Uterus (tissue), 4 donors: ENCODE data around the gene LRRC3. TPM values are rescaled to one million over a fixed set of nuclear protein-coding genes. Genes with fewer than 3 reads are reported as not detected.

Experiments
- DNase-seq, 2 donors: peaks; one replicate each; pipeline ENCODE4 v3.0.0-alpha.2; 2019 to 2020
- H3K27ac ChIP-seq, 2 donors: fragments of 200-600 bp; sonication (generic); 1 replicate in 1 of 2; 2 replicates in 1 of 2; pipeline ENCODE4 v1.5.1; 2016 to 2018
- H3K27me3 ChIP-seq, 2 donors: fragments of 200-600 bp; sonication (generic); one replicate each; pipeline ENCODE4 v1.5.1; 2018 to 2019; ENCODE audit warnings: control low read depth in 1 of 2
- H3K36me3 ChIP-seq, 2 donors: fragments of 200-600 bp; sonication (generic); one replicate each; pipeline ENCODE4 v1.5.1; 2019; ENCODE audit warnings: control low read depth in 1 of 2
- H3K4me1 ChIP-seq, 2 donors: fragments of 200-600 bp; sonication (generic); one replicate each; pipeline ENCODE4 v1.5.1; 2018 to 2019; ENCODE audit warnings: control low read depth in 1 of 2
- H3K4me3 ChIP-seq, 2 donors: fragments of 200-600 bp; sonication (generic); 1 replicate in 1 of 2; 2 replicates in 1 of 2; pipeline ENCODE4 v1.5.1; 2018 to 2019; ENCODE audit warnings: mild to moderate bottlenecking in 1 of 2
- H3K9me3 ChIP-seq, 2 donors: fragments of 200-600 bp; sonication (generic); one replicate each; pipeline ENCODE4 v1.5.1; 2019; ENCODE audit warnings: control low read depth in 1 of 2
- CTCF ChIP-seq, 4 experiments: fragments of 200-600 bp in 2 of 4; fragments of 450-650 bp in 2 of 4; sonication (generic) in 2 of 4; IDR thresholded peaks; one replicate each; pipeline ENCODE4 v1.5.1; 2016 to 2019; ENCODE audit warnings: antibody characterized with exemption in 4 of 4, mild to moderate bottlenecking in 2 of 4, moderate library complexity in 1 of 4
- POLR2A ChIP-seq, 2 donors: fragments of 450-650 bp; IDR thresholded peaks; one replicate each; pipeline ENCODE4 v1.6.1; 2016; ENCODE audit warnings: antibody characterized with exemption in 2 of 2, mild to moderate bottlenecking in 1 of 2, moderate library complexity in 1 of 2
- intact Hi-C: fragments of 100-400 bp; cut with DNase I; formaldehyde crosslinking; loops from one replicate; pipeline ENCODE4 v1.15.1; 2023; ENCODE audit warnings: low total_unique reads
- total RNA-seq, 4 donors: library from RNA; depleted of rRNA in 3 of 4; stranded (reverse); fragments of >200 nt in 3 of 4; gene quantifications; one replicate each; pipeline versions ENCODE4 v1.1.0 to v1.2.4, GENCODE V29; 2014 to 2023
- donor health status: DM: yes; HTN: yes; CAD: no.

Gene LRRC3
- total RNA-seq, 4 donors from 2014 or later: under 0.01 to 2.3 (median 2.3) TPM; not detected in 1

GRCh38 chr21:44421901-44422840, 33.1 kb upstream of the LRRC3 start:
- TF ChIP-seq POLR2A (IDR thresholded peaks at IDR 0.05): no peak
- no peak for TF ChIP-seq CTCF (IDR thresholded peaks at IDR 0.05)
- H3K4me3 ChIP-seq: no peak overlapping the region
- DNase-seq: no peak
- H3K27me3 ChIP-seq: no peaks in the 10 kb centered on the region
- H3K36me3 ChIP-seq: no peaks in the 10 kb centered on the region
- intact Hi-C loops: no loop called here
- no peaks in the 10 kb centered on the region for H3K9me3 ChIP-seq
- no peaks in the 10 kb centered on the region for H3K4me1 ChIP-seq
- no peak overlapping the region for H3K27ac ChIP-seq

- no peaks in the 10 kb centered on the region for H3K4me1 ChIP-seq
- H3K27me3 ChIP-seq: no peaks in the 10 kb centered on the region
- TF ChIP-seq POLR2A (IDR thresholded peaks at IDR 0.05) (no peak), CTCF (IDR thresholded peaks at IDR 0.05) (no peak)
- no peak for DNase-seq
- intact Hi-C loops: no loop called here
- no peaks in the 10 kb centered on the region for H3K36me3 ChIP-seq
- no peak overlapping the region for H3K4me3 ChIP-seq
- no peak overlapping the region for H3K27ac ChIP-seq
- no peaks in the 10 kb centered on the region for H3K9me3 ChIP-seq
These were observed 31.9 kb upstream of the LRRC3 start for GRCh38 chr21:44423312-44423821.

GRCh38 chr21:44423941-44424607, 31.2 kb upstream of the LRRC3 start:
- intact Hi-C loops: no loop called here
- no peak for TF ChIP-seq POLR2A (IDR thresholded peaks at IDR 0.05)
- TF ChIP-seq CTCF (IDR thresholded peaks at IDR 0.05): no peak
- Histone ChIP-seq H3K4me1 (no peaks in the 10 kb centered on the region), H3K4me3 (no peak overlapping the region), H3K9me3 (no peaks in the 10 kb centered on the region), H3K27me3 (no peaks in the 10 kb centered on the region), H3K36me3 (no peaks in the 10 kb centered on the region), H3K27ac (no peak overlapping the region)
- no peak for DNase-seq

- no peaks in the 10 kb centered on the region for H3K27me3 ChIP-seq
- no peak overlapping the region for H3K27ac ChIP-seq
- TF ChIP-seq POLR2A (IDR thresholded peaks at IDR 0.05): no peak
- no peak for TF ChIP-seq CTCF (IDR thresholded peaks at IDR 0.05)
- no peaks in the 10 kb centered on the region for H3K36me3 ChIP-seq
- peaks cover 0 to 6% of the 10 kb centered on the region in 2 donors for H3K9me3 ChIP-seq
- no peak for DNase-seq
- no peak overlapping the region for H3K4me3 ChIP-seq
- intact Hi-C loops: no loop called here
- H3K4me1 ChIP-seq: no peaks in the 10 kb centered on the region
These were observed 30.6 kb upstream of the LRRC3 start for GRCh38 chr21:44424608-44425306.
